Testis (tissue), 2 donors: Measurements from ENCODE around the gene MFSD6.

ENCODE experiments used
- POLR2A ChIP-seq: fragments of 450-650 bp; IDR thresholded peaks from one replicate; pipeline ENCODE4 v1.6.1; 2017; ENCODE audit warnings: antibody characterized with exemption, mild to moderate bottlenecking, moderate library complexity
- TF ChIP-seq, protein P1 (sequence below), 3 experiments: fragments of 450-650 bp in 2 of 3; fragments of 200-600 bp in 1 of 3; sonication (generic) in 1 of 3; IDR thresholded peaks; one replicate each; pipeline ENCODE4 v1.5.1; 2016 to 2019; ENCODE audit warnings: antibody characterized with exemption in 3 of 3, mild to moderate bottlenecking in 2 of 3, moderate library complexity in 1 of 3

DNA sequence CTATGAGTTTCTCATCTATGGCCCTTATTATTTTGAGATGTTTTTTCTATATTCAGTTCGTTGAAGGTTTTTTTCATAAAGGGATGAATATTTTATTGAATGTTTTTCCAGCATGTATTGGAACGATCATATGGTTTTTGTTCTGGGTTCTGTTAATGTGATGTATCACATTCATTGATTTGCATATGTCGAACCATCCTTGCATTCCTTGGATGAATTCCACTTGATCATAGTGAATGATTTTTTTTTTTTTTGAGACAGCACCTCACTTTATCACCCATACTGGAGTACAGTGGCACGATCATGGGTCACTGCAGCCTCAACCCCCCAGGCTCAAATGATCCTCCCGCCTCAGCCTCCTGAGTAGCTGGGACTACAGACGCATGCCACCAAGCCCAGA is 131.9 kb downstream of the MFSD6 start:
- TF ChIP-seq, protein P1, sequence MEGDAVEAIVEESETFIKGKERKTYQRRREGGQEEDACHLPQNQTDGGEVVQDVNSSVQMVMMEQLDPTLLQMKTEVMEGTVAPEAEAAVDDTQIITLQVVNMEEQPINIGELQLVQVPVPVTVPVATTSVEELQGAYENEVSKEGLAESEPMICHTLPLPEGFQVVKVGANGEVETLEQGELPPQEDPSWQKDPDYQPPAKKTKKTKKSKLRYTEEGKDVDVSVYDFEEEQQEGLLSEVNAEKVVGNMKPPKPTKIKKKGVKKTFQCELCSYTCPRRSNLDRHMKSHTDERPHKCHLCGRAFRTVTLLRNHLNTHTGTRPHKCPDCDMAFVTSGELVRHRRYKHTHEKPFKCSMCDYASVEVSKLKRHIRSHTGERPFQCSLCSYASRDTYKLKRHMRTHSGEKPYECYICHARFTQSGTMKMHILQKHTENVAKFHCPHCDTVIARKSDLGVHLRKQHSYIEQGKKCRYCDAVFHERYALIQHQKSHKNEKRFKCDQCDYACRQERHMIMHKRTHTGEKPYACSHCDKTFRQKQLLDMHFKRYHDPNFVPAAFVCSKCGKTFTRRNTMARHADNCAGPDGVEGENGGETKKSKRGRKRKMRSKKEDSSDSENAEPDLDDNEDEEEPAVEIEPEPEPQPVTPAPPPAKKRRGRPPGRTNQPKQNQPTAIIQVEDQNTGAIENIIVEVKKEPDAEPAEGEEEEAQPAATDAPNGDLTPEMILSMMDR (IDR thresholded peaks at IDR 0.05), result no peak
- TF ChIP-seq POLR2A, result no peak
